Transverse colon (tissue), 4 donors: ENCODE results near the gene RFPL1. TPM values are rescaled to one million over a fixed set of nuclear protein-coding genes. Genes with fewer than 3 reads are reported as not detected.

Source experiments
- DNase-seq: peaks from one replicate; pipeline ENCODE4 v3.0.0-alpha.2; 2019
- H3K27ac ChIP-seq, 4 donors: fragments of 200-600 bp; sonication (generic); 2 replicates each; pipeline ENCODE4 v1.5.1; 2016 to 2018; ENCODE audit warnings: inconsistent platforms in 4 of 4
- H3K27me3 ChIP-seq: fragments of 200-600 bp; sonication (generic); 2 replicates; pipeline ENCODE4 v1.5.1; 2017; ENCODE audit warnings: inconsistent platforms
- H3K36me3 ChIP-seq, 4 donors: fragments of 200-600 bp; sonication (generic); 2 replicates each; pipeline ENCODE4 v1.5.1; 2017 to 2019; ENCODE audit warnings: inconsistent platforms in 4 of 4
- H3K4me1 ChIP-seq, 4 donors: fragments of 200-600 bp; sonication (generic); 2 replicates each; pipeline ENCODE4 v1.5.1; 2017 to 2020; ENCODE audit warnings: inconsistent platforms in 4 of 4
- H3K4me3 ChIP-seq, 4 donors: fragments of 200-600 bp; sonication (generic); 1 replicate in 1 of 4; 2 replicates in 3 of 4; pipeline versions ENCODE4 v1.5.1 to v1.6.1; 2017 to 2019; ENCODE audit warnings: inconsistent platforms in 4 of 4
- H3K9me3 ChIP-seq, 2 donors: fragments of 200-600 bp; sonication (generic); 2 replicates each; pipeline ENCODE4 v1.5.1; 2017 to 2019; ENCODE audit warnings: inconsistent platforms in 2 of 2
- EP300 ChIP-seq: sonication (generic); formaldehyde crosslinking; IDR thresholded peaks from one replicate; pipeline ENCODE4 v1.6.1; 2017; ENCODE audit warnings: antibody characterized with exemption, low read depth
- POLR2A ChIP-seq: fragments of 450-650 bp; IDR thresholded peaks from one replicate; pipeline ENCODE4 v1.6.1; 2016; ENCODE audit warnings: antibody characterized with exemption, mild to moderate bottlenecking, moderate library complexity
- POLR2AphosphoS5 ChIP-seq, 3 donors: sonication (generic); formaldehyde crosslinking; IDR thresholded peaks; one replicate each; pipeline ENCODE4 v1.6.1; 2016; ENCODE audit warnings: antibody characterized with exemption in 3 of 3
- WGBS, 2 donors: methylation state at CpG; one replicate each; pipeline ENCODE4 v1.1.5; 2018; ENCODE audit warnings: low coverage in 1 of 2; 5-methylcytosine and 5-hydroxymethylcytosine counted together
- in situ Hi-C, 4 donors: fragments of 200-750 bp; cut with MboI; loops; one replicate each; pipeline versions ENCODE4 v1.15.0 to v1.15.1; 2017; ENCODE audit warnings: low sequenced_read_pairs in 3 of 4, low pct_ligation_motif_present in 1 of 4, low pct_unique_long_range_greater_than_20kb in 1 of 4
- intact Hi-C: fragments of 100-400 bp; cut with DNase I; formaldehyde crosslinking; loops from one replicate; pipeline ENCODE4 v1.15.1; 2023; ENCODE audit warnings: low total_unique reads
- total RNA-seq, 4 donors: library from RNA; depleted of rRNA; stranded (reverse); fragments of >200 nt; gene quantifications; one replicate each; pipeline ENCODE4 v1.1.0, GENCODE V29; 2016
- TF ChIP-seq, protein P1 (sequence below), 5 experiments: fragments of 200-600 bp in 3 of 5; fragments of 450-650 bp in 2 of 5; sonication (generic) in 3 of 5; IDR thresholded peaks; 1 replicate in 2 of 5; 2 replicates in 3 of 5; pipeline ENCODE4 v1.5.1; 2016 to 2017; ENCODE audit warnings: antibody characterized with exemption in 5 of 5, inconsistent platforms in 3 of 5, mild to moderate bottlenecking in 2 of 5, moderate library complexity in 1 of 5

RFPL1 gene
- total RNA-seq, 4 donors from 2014 or later: not detected

DNA sequence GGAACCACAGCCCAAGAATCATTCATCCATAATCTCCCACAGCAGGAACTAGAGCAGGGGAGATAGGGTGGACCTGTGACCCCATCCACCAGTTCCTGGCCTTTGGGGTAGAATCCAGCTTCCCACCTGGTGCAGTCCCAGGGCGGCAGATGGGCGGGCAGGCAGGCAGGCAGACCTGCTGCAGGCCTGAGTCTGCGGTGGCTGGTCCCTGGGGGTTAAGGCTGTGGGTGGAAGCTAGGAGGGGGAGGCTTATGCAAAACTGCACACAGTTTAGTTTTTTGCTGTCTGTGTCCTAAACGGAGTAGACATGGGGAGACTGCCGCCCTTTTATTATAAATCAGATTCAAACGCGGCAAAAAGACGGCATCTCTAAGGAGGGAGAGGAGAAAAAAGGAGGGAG is 37.2 kb downstream of the RFPL1 start:
- WGBS, 2 donors: 77% methylated on average over 8 of the region's 8 CpGs; no CpG with 5 or more reads in 1 of the 2 donors
- intact Hi-C loops: no loop called here
- Histone ChIP-seq H3K36me3 (no peaks in the 10 kb centered on the region), H3K27ac (no peak overlapping the region), H3K4me3 (no peak overlapping the region), H3K9me3 (no peaks in the 10 kb centered on the region), H3K27me3 (peaks cover 48% of the 10 kb centered on the region), H3K4me1 (peaks cover 0 to 15% (median 10%) of the 10 kb centered on the region in 4 donors)
- DNase-seq: no peak
- in situ Hi-C loops: no loop called here
- TF ChIP-seq, protein P1, sequence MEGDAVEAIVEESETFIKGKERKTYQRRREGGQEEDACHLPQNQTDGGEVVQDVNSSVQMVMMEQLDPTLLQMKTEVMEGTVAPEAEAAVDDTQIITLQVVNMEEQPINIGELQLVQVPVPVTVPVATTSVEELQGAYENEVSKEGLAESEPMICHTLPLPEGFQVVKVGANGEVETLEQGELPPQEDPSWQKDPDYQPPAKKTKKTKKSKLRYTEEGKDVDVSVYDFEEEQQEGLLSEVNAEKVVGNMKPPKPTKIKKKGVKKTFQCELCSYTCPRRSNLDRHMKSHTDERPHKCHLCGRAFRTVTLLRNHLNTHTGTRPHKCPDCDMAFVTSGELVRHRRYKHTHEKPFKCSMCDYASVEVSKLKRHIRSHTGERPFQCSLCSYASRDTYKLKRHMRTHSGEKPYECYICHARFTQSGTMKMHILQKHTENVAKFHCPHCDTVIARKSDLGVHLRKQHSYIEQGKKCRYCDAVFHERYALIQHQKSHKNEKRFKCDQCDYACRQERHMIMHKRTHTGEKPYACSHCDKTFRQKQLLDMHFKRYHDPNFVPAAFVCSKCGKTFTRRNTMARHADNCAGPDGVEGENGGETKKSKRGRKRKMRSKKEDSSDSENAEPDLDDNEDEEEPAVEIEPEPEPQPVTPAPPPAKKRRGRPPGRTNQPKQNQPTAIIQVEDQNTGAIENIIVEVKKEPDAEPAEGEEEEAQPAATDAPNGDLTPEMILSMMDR (IDR thresholded peaks at IDR 0.05): no peak
- TF ChIP-seq POLR2A (no peak), EP300 (no peak), POLR2AphosphoS5 (IDR thresholded peaks at IDR 0.05) (no peak)

DNA sequence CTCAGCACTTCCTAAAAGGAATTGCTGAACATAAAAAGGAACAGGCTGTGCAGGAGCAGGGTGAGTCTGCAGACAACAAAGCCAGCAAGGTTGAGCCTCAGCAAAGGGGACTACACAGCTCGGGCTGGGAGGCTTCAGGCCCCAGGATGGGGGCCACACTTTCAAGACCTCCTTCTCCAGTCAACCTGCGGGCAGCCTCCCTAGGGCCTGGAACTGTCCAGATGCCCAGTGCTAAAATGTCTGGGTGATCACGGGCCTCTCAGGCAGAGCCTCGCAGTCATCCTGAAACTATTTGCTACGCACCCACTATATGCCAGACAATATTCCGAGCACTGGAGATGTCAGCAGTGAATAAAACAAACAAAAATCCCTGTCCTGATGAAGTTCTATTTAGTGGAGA is 37.7 kb downstream of the RFPL1 start:
- no peak overlapping the region for H3K4me3 ChIP-seq
- whole genome bisulfite sequencing, 2 donors: 52 to 71% methylated on average over 1 to 6 of the region's 6 CpGs
- TF ChIP-seq POLR2A (no peak), POLR2AphosphoS5 (IDR thresholded peaks at IDR 0.05) (no peak), EP300 (no peak)
- TF ChIP-seq, protein P1 (IDR thresholded peaks at IDR 0.05): no peak
- DNase-seq: no peak
- intact Hi-C loops (no loop called here), in situ Hi-C loops (no loop called here)
- H3K9me3 ChIP-seq: no peaks in the 10 kb centered on the region
- no peak overlapping the region for H3K27ac ChIP-seq
- H3K27me3 ChIP-seq: peaks cover 49% of the 10 kb centered on the region
- H3K36me3 ChIP-seq: no peaks in the 10 kb centered on the region
- peaks cover 0 to 20% (median 13%) of the 10 kb centered on the region in 4 donors for H3K4me1 ChIP-seq

DNA sequence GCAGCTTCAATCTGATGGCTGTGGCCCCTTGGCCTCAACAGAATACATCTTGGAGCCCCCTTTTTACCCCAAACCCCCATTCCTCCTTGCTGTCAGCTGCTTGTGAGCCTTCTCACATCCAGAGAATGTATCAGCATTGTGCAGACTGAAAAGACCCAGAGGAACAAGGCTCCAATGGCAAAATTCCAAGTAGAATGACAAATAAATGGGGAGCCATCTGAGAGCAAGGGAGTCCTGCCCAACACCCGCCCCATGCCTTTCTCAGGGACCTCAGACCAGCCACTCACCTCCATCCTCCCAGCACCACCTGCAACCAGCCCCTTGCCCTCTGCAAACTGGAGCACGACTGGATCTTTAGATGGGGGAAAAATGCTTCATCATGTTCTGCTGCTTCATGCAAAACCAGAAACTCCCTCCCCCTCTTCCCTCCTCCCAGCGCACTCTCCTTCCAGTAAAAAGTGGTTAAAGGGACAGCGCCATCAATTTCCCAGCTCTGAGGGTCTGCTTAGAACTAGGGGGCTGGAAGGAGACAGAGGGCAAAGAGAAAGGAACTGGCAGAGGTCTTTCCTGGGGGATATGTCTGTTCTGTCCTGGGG is 39.4 kb downstream of the RFPL1 start:
- TF ChIP-seq POLR2A (no peak), EP300 (no peak), POLR2AphosphoS5 (IDR thresholded peaks at IDR 0.05) (no peak)
- TF ChIP-seq, protein P1 (IDR thresholded peaks at IDR 0.05): no peak
- no peak overlapping the region for H3K27ac ChIP-seq
- H3K27me3 ChIP-seq: peaks cover 66% of the 10 kb centered on the region
- no peak for DNase-seq
- no peak overlapping the region for H3K4me3 ChIP-seq
- intact Hi-C loops (no loop called here), in situ Hi-C loops (no loop called here)
- H3K36me3 ChIP-seq: no peaks in the 10 kb centered on the region
- no peaks in the 10 kb centered on the region for H3K9me3 ChIP-seq
- peaks cover 0 to 22% (median 17%) of the 10 kb centered on the region in 4 donors for H3K4me1 ChIP-seq
- 43% methylated on average over 4 of the region's 4 CpGs; no CpG with 5 or more reads in 1 of the 2 donors for WGBS, 2 donors

DNA sequence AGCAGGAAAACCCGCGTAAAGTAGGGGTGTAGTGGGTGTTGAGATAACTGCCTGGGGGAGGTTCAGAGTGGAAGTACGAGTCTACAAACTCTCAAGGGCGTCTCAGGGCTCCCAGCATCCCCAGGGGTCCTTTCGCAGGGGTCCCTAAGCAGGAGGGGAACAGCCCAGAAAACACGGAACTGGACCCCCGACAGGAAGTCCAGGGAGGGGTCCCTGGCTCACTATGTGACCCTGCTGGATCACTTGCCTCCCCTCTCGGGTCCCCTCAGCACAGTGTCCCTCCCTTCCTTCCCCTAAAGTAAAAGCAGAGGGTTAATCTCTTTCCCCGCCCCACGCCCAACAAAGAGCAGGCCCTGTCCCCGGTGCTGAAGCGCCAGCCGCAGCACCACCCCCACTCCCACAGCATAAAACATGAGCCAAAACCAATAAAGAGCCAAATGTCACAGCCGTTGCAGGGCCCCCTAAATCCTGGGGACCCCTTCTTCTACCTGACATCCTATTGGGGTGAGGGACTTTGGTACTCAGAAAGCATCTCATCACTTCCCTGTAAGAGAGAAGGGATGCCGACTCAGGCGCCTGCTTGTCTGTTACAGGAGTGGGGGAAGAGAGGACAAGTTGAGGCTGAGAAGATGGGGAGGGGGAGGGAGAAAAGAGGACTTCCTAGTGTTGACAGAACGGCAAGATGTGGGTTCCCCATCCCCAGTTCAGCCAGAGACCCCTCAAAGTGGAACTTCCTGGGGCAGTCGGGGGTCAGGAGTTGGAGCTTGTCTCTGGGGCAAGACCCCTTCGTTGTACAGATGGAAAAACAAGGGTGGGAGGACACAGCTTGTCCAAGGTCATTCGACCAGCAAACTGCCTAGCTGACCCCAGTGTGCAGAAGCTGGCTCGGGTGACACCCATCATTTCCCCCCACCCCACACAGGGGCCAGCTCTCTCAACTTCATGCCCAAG is 40.2 kb downstream of the RFPL1 start:
- peaks cover 64% of the 10 kb centered on the region for H3K27me3 ChIP-seq
- no peaks in the 10 kb centered on the region for H3K9me3 ChIP-seq
- 15% methylated on average over 6 to 21 of the region's 21 CpGs for WGBS, 2 donors
- intact Hi-C loops (no loop called here), in situ Hi-C loops (no loop called here)
- H3K36me3 ChIP-seq: no peaks in the 10 kb centered on the region
- no peak overlapping the region for H3K27ac ChIP-seq
- peaks cover 0 to 22% (median 17%) of the 10 kb centered on the region in 4 donors for H3K4me1 ChIP-seq
- DNase-seq: no peak
- TF ChIP-seq POLR2AphosphoS5 (IDR thresholded peaks at IDR 0.05): no peak
- no peak for TF ChIP-seq POLR2A
- TF ChIP-seq, protein P1 (IDR thresholded peaks at IDR 0.05): no peak
- no peak for TF ChIP-seq EP300
- no peak overlapping the region for H3K4me3 ChIP-seq
